ENCODE data around the gene FBXO36. TPM values are rescaled to one million over a fixed set of nuclear protein-coding genes. Genes with fewer than 3 reads are reported as not detected.
A peak's percentile ranks its signal among the peaks of the same experiment; 100 is the strongest.

Gene FBXO36
- total and polyA plus RNA-seq, 2 experiments from 2014 or later: 5.8 to 7.6 TPM

GRCh38 chr2:230053753-230054478 is 131.6 kb downstream of the FBXO36 start:
- Mint-ChIP-seq H3K4me3 (no peak overlapping the region), H3K4me1 (no peaks in the 10 kb centered on the region), H3K27me3 (ENCODE audit: insufficient read depth, low read depth, poor library complexity) (peaks cover 2% of the 10 kb centered on the region), H3K27ac (peak overlapping the region; percentile 36; the same call in 1 of the 2 replicates), H3K9me3 (no peaks in the 10 kb centered on the region), H3K36me3 (ENCODE audit: low read depth) (peaks cover 3% of the 10 kb centered on the region; the same call in 1 of the 3 replicates)
- Histone ChIP-seq H3K36me3 (ENCODE audit: insufficient read depth) (no peaks in the 10 kb centered on the region), H3K4me1 (ENCODE audit: insufficient read depth) (no peaks in the 10 kb centered on the region), H3K4me2 (no peak overlapping the region), H3K27ac (ENCODE audit: low read depth) (no peak overlapping the region), H3K27me3 (ENCODE audit: insufficient read depth) (no peaks in the 10 kb centered on the region), H3K9me2 (ENCODE audit: insufficient read depth) (no peaks in the 10 kb centered on the region), H3K79me2 (replicated peaks; ENCODE audit: insufficient read depth) (no peaks in the 10 kb centered on the region), H3K4me3 (no peak overlapping the region), H3F3A (replicated peaks; ENCODE audit: low read depth) (no peaks in the 10 kb centered on the region), H4K20me1 (replicated peaks; ENCODE audit: insufficient read depth) (no peaks in the 10 kb centered on the region), H2AFZ (no peak overlapping the region)
- TF ChIP-seq NANOG (IDR thresholded peaks at IDR 0.05; ENCODE audit: borderline replicate concordance) (no peak), ZNF331 (CRISPR knock-in tag; IDR thresholded peaks at IDR 0.05; ENCODE audit: low read depth) (no peak), EZH2 (IDR thresholded peaks at IDR 0.05; ENCODE audit: low read depth, unreplicated experiment) (no peak), ZNF114 (CRISPR knock-in tag; IDR thresholded peaks at IDR 0.05) (no peak), CTCF (conservative IDR thresholded peaks at IDR 0.05; ENCODE audit: low read depth in 2 of 2) (no peak), CREB1 (CRISPR knock-in tag; IDR thresholded peaks at IDR 0.05; ENCODE audit: low read depth) (no peak), EZH2phosphoT487 (IDR thresholded peaks at IDR 0.05; ENCODE audit: unreplicated experiment) (no peak), ZNF462 (CRISPR knock-in tag; IDR thresholded peaks at IDR 0.05) (no peak), STAT1 (IDR thresholded peaks at IDR 0.05; ENCODE audit: unreplicated experiment) (no peak), POLR2AphosphoS5 (IDR thresholded peaks at IDR 0.05; ENCODE audit: low read depth) (no peak), JUNB (IDR thresholded peaks at IDR 0.05; ENCODE audit: unreplicated experiment) (no peak), REST (IDR thresholded peaks at IDR 0.05; ENCODE audit: unreplicated experiment) (no peak), ETS1 (IDR thresholded peaks at IDR 0.05) (no peak)
- ATAC-seq: no peak
- no peak for DNase-seq (ENCODE audit: low spot score)
